Prostate gland (tissue), 2 donors: ENCODE results near the gene PBXIP1. TPM values are rescaled to one million over a fixed set of nuclear protein-coding genes. Genes with fewer than 3 reads are reported as not detected.

Experiments used
- DNase-seq: peaks from one replicate; pipeline ENCODE4 v3.0.0-alpha.2; 2019; ENCODE audit warnings: low spot score
- H3K27ac ChIP-seq, 2 donors: fragments of 200-600 bp; sonication (generic); 2 replicates each; pipeline ENCODE4 v1.5.1; 2017 to 2019
- H3K27me3 ChIP-seq: fragments of 200-600 bp; sonication (generic); replicated peaks from 2 replicates; pipeline ENCODE4 v1.5.1; 2019; ENCODE audit not compliant: insufficient read depth
- H3K36me3 ChIP-seq, 2 donors: fragments of 200-600 bp; sonication (generic); 1 replicate in 1 of 2; 2 replicates in 1 of 2; pipeline versions ENCODE4 v1.5.1 to v1.8.1; 2017 to 2019
- H3K4me1 ChIP-seq: fragments of 200-600 bp; sonication (generic); replicated peaks from 2 replicates; pipeline ENCODE4 v1.5.1; 2019
- H3K4me3 ChIP-seq, 2 donors: fragments of 200-600 bp; sonication (generic); 2 replicates each; pipeline ENCODE4 v1.5.1; 2017 to 2019
- H3K9me3 ChIP-seq: fragments of 200-600 bp; sonication (generic); 2 replicates; pipeline ENCODE4 v1.5.1; 2017
- CTCF ChIP-seq, 4 experiments: fragments of 200-600 bp in 2 of 4; fragments of 450-650 bp in 2 of 4; sonication (generic) in 2 of 4; IDR thresholded peaks; 1 replicate in 3 of 4; 2 replicates in 1 of 4; pipeline ENCODE4 v1.5.1; 2016 to 2019; ENCODE audit warnings: antibody characterized with exemption in 4 of 4, mild to moderate bottlenecking in 2 of 4, moderate library complexity in 2 of 4
- POLR2A ChIP-seq: fragments of 450-650 bp; IDR thresholded peaks from one replicate; pipeline ENCODE4 v1.6.1; 2016; ENCODE audit warnings: antibody characterized with exemption, mild to moderate bottlenecking
- POLR2AphosphoS5 ChIP-seq: sonication (generic); formaldehyde crosslinking; IDR thresholded peaks from one replicate; pipeline ENCODE4 v1.6.1; 2017; ENCODE audit warnings: antibody characterized with exemption
- WGBS: methylation state at CpG from one replicate; pipeline ENCODE4 v1.1.5; 2018; 5-methylcytosine and 5-hydroxymethylcytosine counted together
- intact Hi-C: fragments of 100-400 bp; cut with DNase I; formaldehyde crosslinking; loops from one replicate; pipeline ENCODE4 v1.14.2; 2022
- total RNA-seq, 2 donors: library from RNA; depleted of rRNA; stranded (reverse); fragments of >200 nt; gene quantifications; one replicate each; pipeline ENCODE4 v1.1.0, GENCODE V29; 2016

The PBXIP1 gene
- total RNA-seq, 2 donors from 2014 or later = 113 to 140 TPM

GRCh38 chr1:155003766-155004351, 48.0 kb upstream of the PBXIP1 start:
- H3K27me3 ChIP-seq = no peaks in the 10 kb centered on the region
- intact Hi-C loops = no loop called here
- TF ChIP-seq POLR2AphosphoS5 = peak; percentile 2
- TF ChIP-seq CTCF (IDR thresholded peaks at IDR 0.05) = no peak
- peaks cover 30% of the 10 kb centered on the region for H3K4me1 ChIP-seq
- H3K4me3 ChIP-seq = peak overlapping the region; percentile 68 to 97
- under 1% methylated on average over 33 of the region's 34 CpGs for WGBS
- no peaks in the 10 kb centered on the region for H3K36me3 ChIP-seq
- peak overlapping the region; percentile 100 for H3K27ac ChIP-seq
- peak; percentile 40 for DNase-seq
- no peaks in the 10 kb centered on the region for H3K9me3 ChIP-seq

GRCh38 chr1:155003227-155003765, 47.4 kb upstream of the PBXIP1 start:
- 0% methylated on average over 26 of the region's 37 CpGs for WGBS
- no peak for DNase-seq
- intact Hi-C loops = no loop called here
- peaks cover 30% of the 10 kb centered on the region for H3K4me1 ChIP-seq
- peak overlapping the region; percentile 68 to 97 for H3K4me3 ChIP-seq
- TF ChIP-seq POLR2A (peak; percentile 20), CTCF (IDR thresholded peaks at IDR 0.05) (no peak), POLR2AphosphoS5 (no peak)
- no peaks in the 10 kb centered on the region for H3K27me3 ChIP-seq
- H3K27ac ChIP-seq = peak overlapping the region; percentile 100
- no peaks in the 10 kb centered on the region for H3K36me3 ChIP-seq
- H3K9me3 ChIP-seq = no peaks in the 10 kb centered on the region

DNA sequence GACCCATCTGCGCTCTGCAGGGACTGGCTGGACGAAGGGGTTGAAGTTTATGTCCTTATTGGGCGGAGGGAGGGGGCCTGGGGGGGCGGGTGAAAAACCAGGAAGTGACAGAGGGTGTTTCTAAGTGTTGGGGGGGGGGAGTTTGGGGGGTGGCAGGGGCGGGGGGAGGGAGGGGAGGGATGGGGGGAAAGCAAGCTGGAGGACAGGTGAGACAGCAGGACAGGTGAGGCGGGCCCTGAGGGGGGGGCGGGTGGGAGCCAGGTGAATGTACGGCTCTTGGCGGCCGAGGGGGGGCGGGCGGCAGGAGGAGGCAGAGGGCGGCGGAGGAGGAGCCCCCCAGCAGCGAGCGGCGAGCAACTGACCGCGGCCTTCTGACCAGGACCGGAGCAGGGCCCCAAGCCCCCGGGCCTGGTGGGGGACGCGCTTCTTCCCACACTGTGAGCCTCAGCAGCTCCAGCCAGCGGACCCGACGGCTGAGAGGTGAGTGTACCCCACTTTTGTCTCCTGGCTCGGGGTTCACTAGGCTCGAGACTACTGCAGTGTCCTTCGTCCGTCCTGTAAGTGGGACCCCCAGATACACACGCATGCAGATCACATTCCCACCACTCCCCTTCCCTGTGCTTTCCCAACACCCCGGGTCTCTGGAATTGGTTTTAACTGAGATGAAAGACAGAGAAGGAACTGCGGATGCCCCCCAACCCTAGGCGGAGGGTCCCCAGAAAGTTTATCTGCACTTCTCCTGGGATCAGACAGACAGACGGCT, 46.7 kb upstream of the PBXIP1 start, which contains the start of gene ZBTB7B:
Gene ZBTB7B (plus strand): TSS at position 339 of the 763 bp plus-strand sequence. CDS start 11,859 bp downstream, outside the sequence.
- Histone ChIP-seq H3K36me3 (no peaks in the 10 kb centered on the region), H3K9me3 (no peaks in the 10 kb centered on the region), H3K4me1 (peaks cover 30% of the 10 kb centered on the region), H3K4me3 (peak within 1 kb of the TSS; percentile 68 to 97), H3K27ac (peak within 1 kb of the TSS; percentile 100), H3K27me3 (no peaks in the 10 kb centered on the region)
- peak; percentile 49 for DNase-seq
- intact Hi-C loops = no loop called here
- under 1% methylated on average over 35 of the region's 35 CpGs for WGBS
- TF ChIP-seq POLR2AphosphoS5 (no peak), CTCF (IDR thresholded peaks at IDR 0.05) (peak in 2 of 4 experiments; percentile 8 to 12), POLR2A (peak; percentile 69)

GRCh38 chr1:155001675-155002463, 46.0 kb upstream of the PBXIP1 start:
- peaks cover 23% of the 10 kb centered on the region for H3K4me1 ChIP-seq
- H3K27ac ChIP-seq = peak overlapping the region; percentile 100
- no peaks in the 10 kb centered on the region for H3K36me3 ChIP-seq
- H3K4me3 ChIP-seq = peak overlapping the region; percentile 68 to 97
- no peaks in the 10 kb centered on the region for H3K27me3 ChIP-seq
- intact Hi-C loops = loop anchor here (2.0 kb wide), 1 partner anchor 27 kb away; the partner anchor contains the start of gene CKS1B
- WGBS = 1% methylated on average over 23 of the region's 38 CpGs
- TF ChIP-seq POLR2A = peak; percentile 75
- peak; percentile 91 for TF ChIP-seq POLR2AphosphoS5
- peak in 3 of 4 experiments; percentile 43 to 60 (median 48) for TF ChIP-seq CTCF (IDR thresholded peaks at IDR 0.05)
- DNase-seq = peak; percentile 100
- no peaks in the 10 kb centered on the region for H3K9me3 ChIP-seq
